ENCODE measurements around the gene KRTAP5-7. TPM values are rescaled to one million over a fixed set of nuclear protein-coding genes. Genes with fewer than 3 reads are reported as not detected.

KRTAP5-7 gene
- total and polyA plus RNA-seq, 2 of the 8 experiments (the other 6 are each of a cell fraction or from before 2014, with no cell fraction given), result not detected

- Histone ChIP-seq H2BK15ac (ENCODE audit: low read length) (no peak overlapping the region), H3K4ac (replicated peaks; ENCODE audit: insufficient read length, low read depth, low read length) (no peak overlapping the region), H3K79me1 (ENCODE audit: low read depth, low read length) (no peaks in the 10 kb centered on the region), H2BK5ac (ENCODE audit: low read depth, low read length) (no peak overlapping the region), H2BK20ac (ENCODE audit: low read length) (no peak overlapping the region), H4K5ac (ENCODE audit: insufficient read length, low read depth, low read length) (no peak overlapping the region), H3K56ac (replicated peaks; ENCODE audit: insufficient read length, low read depth, low read length) (no peak overlapping the region), H3K18ac (ENCODE audit: extremely low read depth, low read length) (no peak overlapping the region), H2BK120ac (replicated peaks; ENCODE audit: low read depth, low read length) (no peak overlapping the region), H3K27ac (ENCODE audit: low read depth, low read length) (no peak overlapping the region), H3K14ac (ENCODE audit: insufficient read length) (no peak overlapping the region), H2BK12ac (ENCODE audit: low read depth, low read length) (no peak overlapping the region), H4K91ac (replicated peaks; ENCODE audit: insufficient read length, low read length) (no peak overlapping the region), H3K9ac (replicated peaks in 1 of 4; ENCODE audit: extremely low read depth in 1 of 4, low read depth in 3 of 4, low read length in 3 of 4) (no peak overlapping the region), H3K36me3 (ENCODE audit: control insufficient read depth in 2 of 4, insufficient read depth in 4 of 4, low read length in 3 of 4) (no peaks in the 10 kb centered on the region), H3K4me3 (ENCODE audit: extremely low read depth in 1 of 4, insufficient read depth in 2 of 4, low read depth in 3 of 4, low read length in 4 of 4) (no peak overlapping the region), H3K23ac (ENCODE audit: insufficient read length) (no peak overlapping the region), H4K8ac (ENCODE audit: extremely low read depth, insufficient read depth, low read length) (no peak overlapping the region), H3K9me3 (ENCODE audit: insufficient read depth in 2 of 2, low read depth in 1 of 2, low read length in 1 of 2) (peaks cover 6 to 8% of the 10 kb centered on the region in 2 experiments; a peak in 2 of 4 replicates), H3K4me1 (replicated peaks in 1 of 4; ENCODE audit: control insufficient read depth in 3 of 4, insufficient read depth in 4 of 4, low read length in 3 of 4) (0 out of 7 replicates have a peak, but pooled peaks cover 0 to 2% (median 0%) of the 10 kb centered on the region in 4 experiments), H3K4me2 (ENCODE audit: insufficient read depth in 1 of 2, low read depth in 2 of 2, low read length in 2 of 2) (no peak overlapping the region), H4K20me1 (replicated peaks in 1 of 2; ENCODE audit: control insufficient read depth in 1 of 2, insufficient read depth in 2 of 2, low read length in 2 of 2) (no peaks in the 10 kb centered on the region), H3K27me3 (replicated peaks in 1 of 4; ENCODE audit: control insufficient read depth in 3 of 4, extremely low read depth in 1 of 4, insufficient read depth in 3 of 4, low read length in 3 of 4) (no peaks in the 10 kb centered on the region), H2AK5ac (ENCODE audit: low read depth, low read length) (no peak overlapping the region), H3K79me2 (ENCODE audit: control insufficient read depth in 1 of 2, insufficient read depth in 2 of 2, low read length in 2 of 2) (no peaks in the 10 kb centered on the region), H2AFZ (ENCODE audit: low read length) (no peak overlapping the region), H3K23me2 (ENCODE audit: low read depth, low read length) (peaks cover 2% of the 10 kb centered on the region; the same call in 1 of the 2 replicates)
- no peak for TF ChIP-seq CHD2 (IDR thresholded peaks at IDR 0.05; ENCODE audit: low read length)
- TF ChIP-seq ZNF274 (IDR thresholded peaks at IDR 0.05; ENCODE audit: borderline replicate concordance, extremely low read depth, low read length), result no peak
- no peak for TF ChIP-seq PHF8 (conservative IDR thresholded peaks at IDR 0.05; ENCODE audit: low read depth, low read length)
- TF ChIP-seq RXRA (IDR thresholded peaks at IDR 0.05; ENCODE audit: insufficient read depth, low read depth, low read length), result no peak
- no peak for TF ChIP-seq FOSL1 (IDR thresholded peaks at IDR 0.05; ENCODE audit: insufficient read depth, low read depth, low read length)
- TF ChIP-seq ATF3 (IDR thresholded peaks at IDR 0.05; ENCODE audit: insufficient read depth, low read depth, low read length), result no peak
- no peak for TF ChIP-seq BCL11A (IDR thresholded peaks at IDR 0.05; ENCODE audit: low read depth in 2 of 2, low read length in 2 of 2)
- TF ChIP-seq POLR2AphosphoS5 (IDR thresholded peaks at IDR 0.05; ENCODE audit: low read depth, low read length), result no peak
- TF ChIP-seq TAF7 (optimal IDR thresholded peaks at IDR 0.05; ENCODE audit: borderline replicate concordance, low read depth, low read length), result no peak
- no peak for TF ChIP-seq TCF12 (IDR thresholded peaks at IDR 0.05; ENCODE audit: low read depth, low read length)
- TF ChIP-seq YY1 (IDR thresholded peaks at IDR 0.05; ENCODE audit: low read depth, low read length), result no peak
- no peak for TF ChIP-seq CTBP2 (IDR thresholded peaks at IDR 0.05; ENCODE audit: borderline replicate concordance, insufficient read depth, insufficient read length, low read length)
- no peak for FAIRE-seq
- ChIA-PET CTCF (ENCODE audit: partially characterized antibody) (interaction anchor here (1.1 kb wide), 1 partner anchor 14 kb away, joined by 5 read pairs; no protein-coding TSS in a partner anchor), POLR2A (ENCODE audit: partially characterized antibody) (no interaction called here)
- 88 to 100% methylated on average over 1 to 4 of the region's 4 CpGs for WGBS, 2 experiments (ENCODE audit: extremely low coverage in 1 of 2, insufficient coverage in 1 of 2, insufficient read length in 1 of 2, insufficient replicate concordance in 2 of 2, low coverage in 1 of 2, low lambda C conversion rate in 2 of 2, missing lambda C conversion rate in 1 of 2)
- no peak for DNase-seq (ENCODE audit: low read depth in 1 of 2, low spot score in 2 of 2)
Measured at GRCh38 chr11:71556018-71556417, 29.0 kb downstream of the KRTAP5-7 start.
